Calu3 (cell line): Measurements from ENCODE around the gene TNRC6A. TPM values are rescaled to one million over a fixed set of nuclear protein-coding genes. Genes with fewer than 3 reads are reported as not detected.

Experiments used
- BruUV-seq: library from RNA; stranded (reverse); fragments of 400-500 nt; replicated peaks from 2 replicates; lab custom pipeline; 2021; lab: Mats Ljungman, UMichigan
- CTCF ChIA-PET: fragments of 300-600 bp; sonication (Branson Sonifier 250); formaldehyde crosslinking; loops from one replicate; lab custom pipeline; 2022; ENCODE audit warnings: antibody characterized with exemption; lab: Charles Lee
- DNase-seq: peaks from one replicate; pipeline ENCODE4 v3.0.0; 2022
- H3K27ac Mint-ChIP-seq: one replicate; pipeline ENCODE4 v1.8.0; 2022; ENCODE audit warnings: mixed read lengths; ENCODE audit not compliant: unreplicated experiment
- H3K27me3 Mint-ChIP-seq: one replicate; pipeline ENCODE4 v1.8.0; 2022; ENCODE audit warnings: mixed read lengths; ENCODE audit not compliant: unreplicated experiment
- H3K36me3 Mint-ChIP-seq: one replicate; pipeline ENCODE4 v1.8.0; 2022; ENCODE audit warnings: mild to moderate bottlenecking, moderate library complexity, mixed read lengths; ENCODE audit not compliant: insufficient read depth, unreplicated experiment
- H3K4me1 Mint-ChIP-seq: one replicate; pipeline ENCODE4 v1.8.0; 2022; ENCODE audit warnings: mild to moderate bottlenecking, low read depth, mixed read lengths; ENCODE audit not compliant: unreplicated experiment
- H3K4me3 Mint-ChIP-seq: one replicate; pipeline ENCODE4 v1.8.0; 2022; ENCODE audit warnings: mild to moderate bottlenecking, low read depth, moderate library complexity, mixed read lengths; ENCODE audit not compliant: unreplicated experiment
- H3K9me3 Mint-ChIP-seq: one replicate; pipeline ENCODE4 v1.8.0; 2022; ENCODE audit warnings: low read depth, mixed read lengths; ENCODE audit not compliant: unreplicated experiment
- intact Hi-C: fragments of 100-400 bp; cut with micrococcal nuclease; formaldehyde crosslinking; loops from one replicate; pipeline ENCODE4 v1.10.0; 2022; ENCODE audit not compliant: unreplicated experiment
- total RNA-seq: library from RNA; stranded (reverse); gene quantifications from 2 replicates; pipeline ENCODE4 v1.2.3, GENCODE V29; 2022
- TF ChIP-seq, protein P1 (sequence below): fragments of 200-600 bp; IDR thresholded peaks from one replicate; pipeline ENCODE4 v1.8.0; 2022; ENCODE audit warnings: antibody characterized with exemption; ENCODE audit not compliant: unreplicated experiment

Gene TNRC6A
- total RNA-seq, 1 experiment from 2014 or later = 60.1 TPM

DNA sequence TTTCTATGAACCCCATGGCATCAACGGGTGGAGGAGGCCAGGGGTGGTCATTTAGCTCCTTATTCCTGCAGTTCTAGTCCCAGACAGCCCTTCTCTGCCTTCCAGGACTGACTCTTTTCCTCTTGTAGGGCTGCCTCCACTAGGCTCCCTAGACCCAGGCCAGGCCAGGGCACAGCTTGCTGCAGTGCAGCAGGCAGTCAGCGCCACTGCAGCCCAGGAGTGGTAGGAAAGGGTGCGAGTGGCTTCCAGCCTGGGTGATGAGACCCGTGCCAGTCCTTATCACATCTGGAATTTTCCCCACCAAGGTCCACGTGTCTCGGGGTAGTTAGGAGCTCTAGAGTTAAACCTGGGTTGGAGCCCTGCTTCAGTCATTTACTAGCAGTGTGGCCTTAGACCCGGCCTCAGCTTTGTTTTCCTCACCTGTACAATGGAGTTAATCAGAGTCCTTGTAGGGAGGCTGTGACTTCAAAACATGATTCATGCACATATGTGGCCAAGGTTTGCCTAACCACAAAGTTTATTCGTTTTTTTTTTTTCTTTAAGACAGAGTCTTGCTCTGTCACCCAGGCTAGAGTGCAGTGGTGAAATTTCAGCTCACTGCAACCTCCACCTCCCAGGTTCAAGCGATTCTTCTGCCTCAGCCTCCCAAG, 121.0 kb downstream of the TNRC6A start:
- peaks cover 61% of the 10 kb centered on the region for H3K4me1 Mint-ChIP-seq
- intact Hi-C loops = no loop called here
- no TSS peak for BruUV-seq

DNA sequence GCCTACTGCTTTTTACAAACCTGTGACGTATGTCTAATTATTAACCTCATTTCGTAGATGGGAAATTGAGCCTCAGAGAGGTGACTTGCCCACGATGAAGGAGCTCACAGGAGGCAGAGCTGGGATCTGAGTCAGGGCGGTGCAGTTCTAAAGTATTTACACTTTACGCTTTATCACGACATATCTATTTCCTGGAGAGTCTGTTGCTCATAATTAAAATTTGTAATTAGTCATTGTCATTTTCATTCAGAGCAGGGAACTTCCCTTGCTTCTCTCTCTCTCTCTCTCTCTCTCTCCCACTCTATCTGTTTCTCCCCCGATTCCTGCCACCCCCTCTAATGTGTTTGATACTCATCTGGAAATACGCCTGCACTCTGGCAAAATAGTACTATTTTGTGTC, 122.2 kb downstream of the TNRC6A start:
- peaks cover 61% of the 10 kb centered on the region for H3K4me1 Mint-ChIP-seq
- no peak overlapping the region for H3K27ac Mint-ChIP-seq

More for the DNA sequence above, 121.0 kb downstream of the TNRC6A start:
- peak; percentile 29 for DNase-seq
- TF ChIP-seq, protein P1, sequence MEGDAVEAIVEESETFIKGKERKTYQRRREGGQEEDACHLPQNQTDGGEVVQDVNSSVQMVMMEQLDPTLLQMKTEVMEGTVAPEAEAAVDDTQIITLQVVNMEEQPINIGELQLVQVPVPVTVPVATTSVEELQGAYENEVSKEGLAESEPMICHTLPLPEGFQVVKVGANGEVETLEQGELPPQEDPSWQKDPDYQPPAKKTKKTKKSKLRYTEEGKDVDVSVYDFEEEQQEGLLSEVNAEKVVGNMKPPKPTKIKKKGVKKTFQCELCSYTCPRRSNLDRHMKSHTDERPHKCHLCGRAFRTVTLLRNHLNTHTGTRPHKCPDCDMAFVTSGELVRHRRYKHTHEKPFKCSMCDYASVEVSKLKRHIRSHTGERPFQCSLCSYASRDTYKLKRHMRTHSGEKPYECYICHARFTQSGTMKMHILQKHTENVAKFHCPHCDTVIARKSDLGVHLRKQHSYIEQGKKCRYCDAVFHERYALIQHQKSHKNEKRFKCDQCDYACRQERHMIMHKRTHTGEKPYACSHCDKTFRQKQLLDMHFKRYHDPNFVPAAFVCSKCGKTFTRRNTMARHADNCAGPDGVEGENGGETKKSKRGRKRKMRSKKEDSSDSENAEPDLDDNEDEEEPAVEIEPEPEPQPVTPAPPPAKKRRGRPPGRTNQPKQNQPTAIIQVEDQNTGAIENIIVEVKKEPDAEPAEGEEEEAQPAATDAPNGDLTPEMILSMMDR = no peak
- Mint-ChIP-seq H3K27ac (no peak overlapping the region), H3K27me3 (no peaks in the 10 kb centered on the region), H3K36me3 (no peaks in the 10 kb centered on the region), H3K9me3 (no peaks in the 10 kb centered on the region), H3K4me3 (no peak overlapping the region)
- CTCF ChIA-PET = interaction anchor here (0.6 to 0.7 kb wide), 2 partner anchors 23 to 181 kb away, joined by 3 read pairs; no protein-coding TSS in a partner anchor

DNA sequence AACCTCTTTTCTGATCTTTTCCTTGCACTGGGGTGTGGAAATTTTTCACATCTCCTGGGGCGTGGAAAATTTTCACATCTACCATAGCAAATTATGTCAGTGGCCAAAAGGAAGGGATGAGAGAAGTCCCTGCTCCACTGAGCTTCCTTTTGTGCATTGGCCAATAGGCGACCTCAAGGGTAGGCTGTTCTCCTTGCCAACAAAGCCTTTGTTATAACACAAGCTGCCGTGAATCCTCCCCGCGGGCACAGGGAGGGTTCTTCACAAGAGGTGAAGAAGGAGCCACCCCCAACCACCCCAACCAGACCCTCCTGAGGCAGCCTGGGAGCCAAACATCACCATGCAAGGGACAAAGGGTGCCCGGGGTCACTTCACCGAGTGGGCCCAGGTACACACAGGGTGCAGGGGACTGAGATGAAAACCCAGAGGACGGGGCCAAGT, 122.8 kb downstream of the TNRC6A start:
- intact Hi-C loops = no loop called here
- H3K4me1 Mint-ChIP-seq = peaks cover 55% of the 10 kb centered on the region
- peak overlapping the region; percentile 4 for H3K4me3 Mint-ChIP-seq
- no peaks in the 10 kb centered on the region for H3K9me3 Mint-ChIP-seq
- H3K27ac Mint-ChIP-seq = no peak overlapping the region
- CTCF ChIA-PET = interaction anchor here (0.7 to 1.7 kb wide), 4 partner anchors 11 to 18 kb away, joined by 3 to 6 read pairs (median 5); no protein-coding TSS in a partner anchor
- no peak for DNase-seq
- H3K27me3 Mint-ChIP-seq = no peaks in the 10 kb centered on the region
- H3K36me3 Mint-ChIP-seq = no peaks in the 10 kb centered on the region
- BruUV-seq = no TSS peak
- TF ChIP-seq, protein P1 = no peak

More for the DNA sequence above, 122.2 kb downstream of the TNRC6A start:
- DNase-seq = peak; percentile 37
- Mint-ChIP-seq H3K4me3 (peak overlapping the region; percentile 4), H3K36me3 (no peaks in the 10 kb centered on the region), H3K9me3 (no peaks in the 10 kb centered on the region), H3K27me3 (no peaks in the 10 kb centered on the region)
- TF ChIP-seq, protein P1 = no peak
- no TSS peak for BruUV-seq
- CTCF ChIA-PET = interaction anchor here (0.5 to 1.7 kb wide), 5 partner anchors 12 to 18 kb away, joined by 3 to 6 read pairs (median 4); no protein-coding TSS in a partner anchor
- intact Hi-C loops = no loop called here

DNA sequence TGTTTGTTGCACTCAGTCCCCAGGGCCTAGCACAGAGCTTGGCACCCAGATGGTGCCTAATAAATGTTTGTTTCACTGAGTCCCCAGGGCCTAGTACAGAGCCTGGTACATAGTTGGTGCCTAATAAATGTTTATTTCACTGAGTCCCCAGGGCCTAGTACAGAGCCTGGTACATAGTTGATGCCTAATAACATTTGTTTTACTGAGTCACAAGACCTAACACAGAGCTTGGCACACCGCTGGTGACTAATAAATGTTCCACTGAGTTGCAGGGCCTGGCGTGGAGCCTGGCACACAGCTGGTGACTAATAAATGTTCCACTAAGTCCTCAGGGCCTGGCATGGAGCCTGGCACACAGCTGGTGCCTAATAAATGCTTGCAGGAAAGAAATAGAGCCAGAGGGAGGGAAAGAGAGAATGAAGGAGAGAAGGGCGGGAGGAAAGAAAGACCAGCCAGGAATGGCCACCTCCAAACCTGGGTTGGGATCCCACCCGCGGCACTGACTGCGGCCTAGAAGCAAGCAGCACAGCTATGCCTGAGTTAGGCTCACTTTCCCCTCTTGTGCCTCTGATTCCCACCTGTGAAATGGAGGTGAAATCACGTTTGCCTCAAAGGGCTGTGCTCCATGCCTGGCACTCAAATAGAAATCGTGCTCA, 123.8 kb downstream of the TNRC6A start:
- no peak overlapping the region for H3K27ac Mint-ChIP-seq
- peaks cover 46% of the 10 kb centered on the region for H3K4me1 Mint-ChIP-seq
- intact Hi-C loops = no loop called here
- H3K27me3 Mint-ChIP-seq = no peaks in the 10 kb centered on the region
- H3K9me3 Mint-ChIP-seq = no peaks in the 10 kb centered on the region
- CTCF ChIA-PET = interaction anchor here (0.6 kb wide), 1 partner anchor 53 kb away, joined by 3 read pairs; no protein-coding TSS in a partner anchor
- no peaks in the 10 kb centered on the region for H3K36me3 Mint-ChIP-seq
- TF ChIP-seq, protein P1 = no peak
- H3K4me3 Mint-ChIP-seq = no peak overlapping the region
- DNase-seq = no peak
- BruUV-seq = no TSS peak
